Esophagus muscularis mucosa (tissue), 4 donors: ENCODE measurements around the gene ITPR1.

Experiments
- EP300 ChIP-seq: sonication (generic); formaldehyde crosslinking; IDR thresholded peaks from one replicate; pipeline ENCODE4 v1.6.1; 2017; ENCODE audit warnings: antibody characterized with exemption
- POLR2A ChIP-seq: fragments of 450-650 bp; IDR thresholded peaks from one replicate; pipeline ENCODE4 v1.6.1; 2017; ENCODE audit warnings: antibody characterized with exemption, moderate library complexity, mild to moderate bottlenecking, low read depth
- POLR2AphosphoS5 ChIP-seq, 2 donors: sonication (generic); formaldehyde crosslinking; IDR thresholded peaks; one replicate each; pipeline ENCODE4 v1.6.1; 2017; ENCODE audit warnings: antibody characterized with exemption in 2 of 2
- TF ChIP-seq, protein P1 (sequence below), 3 experiments: fragments of 200-600 bp in 2 of 3; fragments of 450-650 bp in 1 of 3; sonication (generic) in 2 of 3; IDR thresholded peaks; one replicate each; pipeline ENCODE4 v1.5.1; 2017 to 2019; ENCODE audit warnings: antibody characterized with exemption in 3 of 3, mild to moderate bottlenecking in 2 of 3, moderate library complexity in 1 of 3

DNA sequence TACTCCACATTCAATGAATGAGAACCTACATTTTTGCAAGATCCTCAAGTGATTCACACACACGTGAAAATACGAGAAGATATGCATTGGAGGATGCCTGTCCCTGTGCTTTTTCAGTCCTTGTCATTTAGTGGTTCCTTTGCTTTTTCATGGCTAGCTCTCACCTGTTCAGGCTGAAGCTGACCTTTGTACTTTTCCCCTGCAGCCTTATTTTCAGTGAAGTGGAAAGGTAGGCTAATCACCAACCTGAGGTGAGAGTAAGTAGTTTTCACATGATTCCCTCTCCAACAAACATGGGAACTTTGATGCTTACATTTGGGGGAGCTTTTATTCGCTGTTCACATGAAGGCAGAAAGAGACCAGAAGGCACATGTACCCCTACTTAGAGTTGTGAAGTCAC, 8.3 kb downstream of the ITPR1 start:
- TF ChIP-seq POLR2A (no peak), EP300 (no peak), POLR2AphosphoS5 (IDR thresholded peaks at IDR 0.05) (no peak)
- TF ChIP-seq, protein P1, sequence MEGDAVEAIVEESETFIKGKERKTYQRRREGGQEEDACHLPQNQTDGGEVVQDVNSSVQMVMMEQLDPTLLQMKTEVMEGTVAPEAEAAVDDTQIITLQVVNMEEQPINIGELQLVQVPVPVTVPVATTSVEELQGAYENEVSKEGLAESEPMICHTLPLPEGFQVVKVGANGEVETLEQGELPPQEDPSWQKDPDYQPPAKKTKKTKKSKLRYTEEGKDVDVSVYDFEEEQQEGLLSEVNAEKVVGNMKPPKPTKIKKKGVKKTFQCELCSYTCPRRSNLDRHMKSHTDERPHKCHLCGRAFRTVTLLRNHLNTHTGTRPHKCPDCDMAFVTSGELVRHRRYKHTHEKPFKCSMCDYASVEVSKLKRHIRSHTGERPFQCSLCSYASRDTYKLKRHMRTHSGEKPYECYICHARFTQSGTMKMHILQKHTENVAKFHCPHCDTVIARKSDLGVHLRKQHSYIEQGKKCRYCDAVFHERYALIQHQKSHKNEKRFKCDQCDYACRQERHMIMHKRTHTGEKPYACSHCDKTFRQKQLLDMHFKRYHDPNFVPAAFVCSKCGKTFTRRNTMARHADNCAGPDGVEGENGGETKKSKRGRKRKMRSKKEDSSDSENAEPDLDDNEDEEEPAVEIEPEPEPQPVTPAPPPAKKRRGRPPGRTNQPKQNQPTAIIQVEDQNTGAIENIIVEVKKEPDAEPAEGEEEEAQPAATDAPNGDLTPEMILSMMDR (IDR thresholded peaks at IDR 0.05): no peak
